ENCODE data around the gene NTN5. TPM values are rescaled to one million over a fixed set of nuclear protein-coding genes. Genes with fewer than 3 reads are reported as not detected.

The NTN5 gene
- total and polyA plus RNA-seq, 10 of the 15 experiments (the other 5 are each of a cell fraction or from before 2014, with no cell fraction given) = 0.07 to 0.22 TPM; not detected in 8

DNA sequence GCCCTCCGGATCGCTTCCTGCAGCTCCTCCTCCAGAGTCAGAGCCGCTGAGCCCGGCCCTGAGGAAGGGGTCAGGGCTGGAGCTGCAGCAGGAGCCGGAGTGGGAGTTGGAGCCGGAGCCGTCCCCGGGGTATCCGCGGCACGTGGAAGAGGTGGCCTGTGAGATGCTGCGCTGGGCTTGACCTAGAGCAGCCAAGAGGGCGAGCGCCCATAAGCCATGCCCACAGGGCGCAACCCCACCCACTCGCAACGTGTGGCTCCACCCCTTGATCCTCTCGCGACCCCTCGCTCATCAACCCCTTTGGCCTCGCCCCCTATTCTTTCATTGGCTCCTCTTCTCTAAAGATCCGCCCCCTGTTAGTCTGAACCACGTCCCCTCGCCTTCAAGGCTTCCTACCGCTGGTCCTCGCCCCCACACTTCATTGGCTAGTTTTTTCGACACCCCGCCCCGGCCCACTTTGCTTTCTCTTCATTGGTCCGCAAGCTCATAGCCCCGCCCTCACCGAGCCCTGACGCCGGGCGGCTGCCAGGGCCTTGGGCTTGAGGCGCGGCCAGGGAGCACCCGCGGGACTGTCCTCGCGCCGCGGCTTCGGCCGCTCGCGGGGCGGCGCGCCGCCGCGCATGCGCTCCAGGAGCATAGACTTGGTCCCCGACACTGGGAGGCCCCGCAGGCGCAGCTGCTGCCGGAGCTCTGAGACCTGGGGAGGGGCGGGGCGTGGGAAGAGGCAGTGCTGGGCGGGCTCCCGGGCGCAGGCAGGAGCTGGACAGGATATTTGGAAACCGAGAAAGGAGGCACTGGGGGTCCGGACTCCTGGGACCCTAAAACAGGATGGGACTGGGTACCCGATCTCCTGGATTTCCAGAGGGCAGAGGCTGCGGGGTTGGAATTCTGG lies 41.3 kb upstream of the NTN5 start (continued):
- TF ChIP-seq MEF2B (IDR thresholded peaks at IDR 0.05; ENCODE audit: partially characterized antibody, poor library complexity, severe bottlenecking) (no peak), DPF2 (IDR thresholded peaks at IDR 0.05) (peak; percentile 31; the same call in 1 of the 2 replicates), RAD51 (IDR thresholded peaks at IDR 0.05) (no peak), ZNF687 (IDR thresholded peaks at IDR 0.05) (peak; percentile 32; the same call in 1 of the 2 replicates), CREB1 (IDR thresholded peaks at IDR 0.05; ENCODE audit: low read depth) (peak; percentile 70; the same call in 1 of the 2 replicates), EZH2 (IDR thresholded peaks at IDR 0.05; ENCODE audit: borderline replicate concordance, control insufficient read depth, low read depth, low read length) (no peak), CEBPZ (IDR thresholded peaks at IDR 0.05; ENCODE audit: low read depth, low read length) (peak; percentile 32; the same call in 1 of the 2 replicates), NBN (IDR thresholded peaks at IDR 0.05) (peak; percentile 32; the same call in 1 of the 2 replicates), ATF7 (IDR thresholded peaks at IDR 0.05; ENCODE audit: low read depth) (0 out of 2 replicates have a peak, but pooled peaks have one; percentile 9), CREM (IDR thresholded peaks at IDR 0.05; ENCODE audit: low read depth) (peak; percentile 42; the same call in 1 of the 2 replicates), TCF3 (IDR thresholded peaks at IDR 0.05; ENCODE audit: borderline replicate concordance, insufficient read depth, low read depth, low read length) (no peak), HCFC1 (IDR thresholded peaks at IDR 0.05; ENCODE audit: low read length) (no peak), HDAC2 (IDR thresholded peaks at IDR 0.05) (no peak), WRNIP1 (IDR thresholded peaks at IDR 0.05; ENCODE audit: borderline replicate concordance, low read depth, low read length) (no peak), SIN3A (IDR thresholded peaks at IDR 0.05; ENCODE audit: low read depth, low read length) (no peak), NR2F1 (conservative IDR thresholded peaks at IDR 0.05) (peak; percentile 84), RFX5 (IDR thresholded peaks at IDR 0.05; ENCODE audit: low read depth, low read length) (peak; percentile 63; the same call in 1 of the 2 replicates), BACH1 (IDR thresholded peaks at IDR 0.05; ENCODE audit: borderline replicate concordance) (peak; percentile 39; the same call in 1 of the 2 replicates), NFXL1 (IDR thresholded peaks at IDR 0.05; ENCODE audit: borderline replicate concordance) (peak; percentile 89), POLR2A (IDR thresholded peaks at IDR 0.05; ENCODE audit: low read depth, low read length) (peak; percentile 72), BHLHE40 (IDR thresholded peaks at IDR 0.05; ENCODE audit: borderline replicate concordance in 1 of 2, low read depth in 2 of 2, low read length in 1 of 2) (peak in 1 of 2 experiments; percentile 62; a peak in 2 of 4 replicates), NFIC (IDR thresholded peaks at IDR 0.05; ENCODE audit: low read depth, low read length) (no peak), FOS (IDR thresholded peaks at IDR 0.05; ENCODE audit: borderline replicate concordance, extremely low read depth, insufficient read length) (peak; percentile 31)

Data from GM12878 (cell line).